Measurements from ENCODE around the gene STMN1.

Gene STMN1

DNA sequence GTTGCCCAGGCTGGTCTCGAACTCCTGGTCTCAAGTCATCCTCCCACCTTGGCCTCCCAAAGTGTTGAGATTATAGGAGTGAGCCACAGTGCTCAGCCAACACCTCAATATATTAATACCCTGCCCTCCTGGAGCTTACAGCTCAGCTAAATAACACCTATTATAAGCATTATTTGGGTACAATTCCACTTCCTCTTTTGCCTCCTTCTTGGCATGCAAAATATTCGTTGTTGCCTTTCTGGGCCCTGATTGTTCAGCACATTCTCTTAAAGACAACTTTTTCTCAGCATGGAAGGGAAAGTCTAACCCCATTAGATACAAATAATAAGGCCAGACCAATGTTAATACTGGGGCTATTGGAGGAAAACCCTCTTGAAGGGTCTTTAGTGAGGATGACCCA, 33.5 kb downstream of the STMN1 start:
- H3K4me3 ChIP-seq (ENCODE audit: control insufficient read depth, low read depth, low read length) = no peak overlapping the region
- no peak for TF ChIP-seq CTCF (IDR thresholded peaks at IDR 0.05; ENCODE audit: control insufficient read depth, insufficient read depth, low read depth, low read length, missing control alignments)
- DNase-seq (ENCODE audit: low read depth) = no peak

DNA sequence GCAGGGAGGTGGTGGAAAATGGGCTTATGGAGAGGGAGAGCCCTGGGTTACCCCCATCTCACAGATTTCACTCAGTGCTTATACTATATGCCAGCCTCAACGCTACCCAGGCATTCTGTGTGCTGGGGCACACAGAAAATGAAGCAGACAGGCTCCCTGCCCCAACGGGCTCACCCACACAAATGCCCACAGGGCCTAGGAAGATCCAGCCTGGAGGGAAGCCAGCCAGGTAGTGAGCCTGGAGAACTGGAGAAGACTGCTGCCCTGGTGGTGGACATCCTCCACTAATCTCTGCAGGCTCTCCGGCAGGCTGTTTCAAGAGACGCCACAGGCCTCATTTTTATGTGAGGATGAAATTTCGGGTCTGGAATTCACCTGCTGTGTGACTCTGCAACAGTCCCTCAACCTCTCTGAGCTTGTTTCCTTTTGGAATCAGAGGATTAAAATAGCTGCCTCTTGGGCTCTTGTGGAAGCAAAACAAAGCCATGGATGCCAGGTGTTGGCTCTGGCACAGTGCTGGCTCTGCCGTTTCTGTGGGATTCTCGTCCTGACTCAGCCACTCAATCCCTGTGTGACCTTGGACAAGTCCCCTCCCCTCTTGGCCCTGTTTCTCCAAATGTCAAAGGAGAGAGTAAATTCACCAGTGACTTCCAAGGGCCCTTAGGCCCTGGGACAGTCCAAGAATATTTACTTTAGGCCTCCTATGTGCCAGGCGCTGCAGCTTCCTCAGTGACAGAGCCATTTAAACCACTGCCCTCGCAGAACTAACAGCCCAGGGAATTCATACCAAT, 34.3 kb downstream of the STMN1 start:
- H3K4me3 ChIP-seq (ENCODE audit: control insufficient read depth, low read depth, low read length) = no peak overlapping the region
- no peak for TF ChIP-seq CTCF (IDR thresholded peaks at IDR 0.05; ENCODE audit: control insufficient read depth, insufficient read depth, low read depth, low read length, missing control alignments)
- DNase-seq (ENCODE audit: low read depth) = no peak

DNA sequence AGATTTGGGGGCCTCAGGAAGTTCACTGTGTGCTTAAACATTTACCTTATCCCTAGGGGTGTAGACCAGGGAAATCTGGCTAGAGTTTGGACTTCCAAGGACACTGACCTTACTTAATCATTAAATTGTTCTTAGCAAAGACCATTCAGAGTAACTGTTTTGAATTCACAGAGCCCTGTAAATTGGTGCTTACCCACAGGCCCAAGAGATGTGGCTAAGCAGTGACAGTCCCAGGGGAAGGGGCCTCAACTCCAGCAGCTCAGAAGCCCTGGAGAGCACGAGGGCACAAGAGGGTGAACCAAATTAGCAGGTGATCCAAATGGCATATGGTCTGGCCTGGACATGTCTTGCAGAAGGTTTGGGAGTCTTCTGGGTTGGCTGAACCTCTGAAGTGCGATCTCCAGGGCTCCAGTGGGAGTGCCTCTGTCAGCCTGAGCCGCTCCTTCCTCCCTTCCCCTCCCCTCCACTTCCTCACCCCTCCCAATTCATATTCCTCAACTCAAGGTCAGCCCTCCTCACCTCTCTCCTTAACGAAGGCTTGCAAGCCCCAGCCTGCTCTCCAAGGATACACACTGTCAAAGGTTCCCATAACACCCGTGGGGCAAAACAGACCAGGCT, 35.0 kb downstream of the STMN1 start:
- TF ChIP-seq CTCF (IDR thresholded peaks at IDR 0.05; ENCODE audit: control insufficient read depth, insufficient read depth, low read depth, low read length, missing control alignments) = no peak
- DNase-seq (ENCODE audit: low read depth) = no peak
- H3K4me3 ChIP-seq (ENCODE audit: control insufficient read depth, low read depth, low read length) = no peak overlapping the region

DNA sequence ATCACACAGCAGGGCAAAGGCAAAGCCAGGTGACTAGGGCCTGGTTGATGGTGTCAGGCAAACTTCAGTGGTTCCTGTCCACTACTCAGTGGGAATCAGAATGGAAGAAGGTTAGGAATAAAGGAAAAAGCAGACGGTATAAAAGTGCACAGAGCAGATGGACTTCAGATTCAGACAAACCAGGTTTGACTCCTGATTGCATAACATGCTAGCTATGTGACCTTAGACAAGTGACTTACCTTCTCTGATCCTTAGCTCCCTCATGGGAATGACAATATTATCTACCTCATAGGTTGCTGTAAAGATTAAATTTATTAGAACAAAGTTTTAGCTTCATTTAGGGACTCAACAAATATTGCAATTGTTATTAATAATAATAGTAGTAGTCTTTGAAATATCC, 35.6 kb downstream of the STMN1 start:
- no peak for TF ChIP-seq CTCF (IDR thresholded peaks at IDR 0.05; ENCODE audit: control insufficient read depth, insufficient read depth, low read depth, low read length, missing control alignments)
- H3K4me3 ChIP-seq (ENCODE audit: control insufficient read depth, low read depth, low read length) = no peak overlapping the region
- DNase-seq (ENCODE audit: low read depth) = no peak

- no peak for DNase-seq (ENCODE audit: low read depth)
- no peak for TF ChIP-seq CTCF (IDR thresholded peaks at IDR 0.05; ENCODE audit: control insufficient read depth, insufficient read depth, low read depth, low read length, missing control alignments)
Observed at GRCh38 chr1:25869909-25870606, 36.2 kb downstream of the STMN1 start.

GRCh38 chr1:25867210-25867991, 38.8 kb downstream of the STMN1 start:
- H3K4me3 ChIP-seq (ENCODE audit: control insufficient read depth, low read depth, low read length) = no peak overlapping the region
- no peak for DNase-seq (ENCODE audit: low read depth)
- TF ChIP-seq CTCF (IDR thresholded peaks at IDR 0.05; ENCODE audit: control insufficient read depth, insufficient read depth, low read depth, low read length, missing control alignments) = no peak

More at GRCh38 chr1:25869909-25870606, 36.2 kb downstream of the STMN1 start:
- no peak overlapping the region for H3K4me3 ChIP-seq (ENCODE audit: control insufficient read depth, low read depth, low read length)

All from AG09309 (cell line).